GM19328 (cell line): ENCODE results near the gene SPEN.
"Not testable (repeated sequence)": the region's sequence is repeated elsewhere in the genome, so short reads cannot be mapped to it uniquely, and the experiment has no call there.

Experiments
- ATAC-seq: cut with Tn5 transposase; IDR thresholded peaks from one replicate; pipeline ENCODE4 v1.9.1; 2021; ENCODE audit warnings: mild to moderate bottlenecking, moderate library complexity; ENCODE audit not compliant: unreplicated experiment

Gene SPEN

GRCh38 chr1:15834406-15835204 lies 12.9 kb upstream of the SPEN start:
- ATAC-seq, result peak; percentile 44

- ATAC-seq, result no peak
Observed at GRCh38 chr1:15835205-15835740, 12.2 kb upstream of the SPEN start.

- no peak for ATAC-seq
Observed at GRCh38 chr1:15835741-15836510, 11.6 kb upstream of the SPEN start.

- ATAC-seq, result not testable (repeated sequence)
Observed at GRCh38 chr1:15836511-15836771, 11.1 kb upstream of the SPEN start.

DNA sequence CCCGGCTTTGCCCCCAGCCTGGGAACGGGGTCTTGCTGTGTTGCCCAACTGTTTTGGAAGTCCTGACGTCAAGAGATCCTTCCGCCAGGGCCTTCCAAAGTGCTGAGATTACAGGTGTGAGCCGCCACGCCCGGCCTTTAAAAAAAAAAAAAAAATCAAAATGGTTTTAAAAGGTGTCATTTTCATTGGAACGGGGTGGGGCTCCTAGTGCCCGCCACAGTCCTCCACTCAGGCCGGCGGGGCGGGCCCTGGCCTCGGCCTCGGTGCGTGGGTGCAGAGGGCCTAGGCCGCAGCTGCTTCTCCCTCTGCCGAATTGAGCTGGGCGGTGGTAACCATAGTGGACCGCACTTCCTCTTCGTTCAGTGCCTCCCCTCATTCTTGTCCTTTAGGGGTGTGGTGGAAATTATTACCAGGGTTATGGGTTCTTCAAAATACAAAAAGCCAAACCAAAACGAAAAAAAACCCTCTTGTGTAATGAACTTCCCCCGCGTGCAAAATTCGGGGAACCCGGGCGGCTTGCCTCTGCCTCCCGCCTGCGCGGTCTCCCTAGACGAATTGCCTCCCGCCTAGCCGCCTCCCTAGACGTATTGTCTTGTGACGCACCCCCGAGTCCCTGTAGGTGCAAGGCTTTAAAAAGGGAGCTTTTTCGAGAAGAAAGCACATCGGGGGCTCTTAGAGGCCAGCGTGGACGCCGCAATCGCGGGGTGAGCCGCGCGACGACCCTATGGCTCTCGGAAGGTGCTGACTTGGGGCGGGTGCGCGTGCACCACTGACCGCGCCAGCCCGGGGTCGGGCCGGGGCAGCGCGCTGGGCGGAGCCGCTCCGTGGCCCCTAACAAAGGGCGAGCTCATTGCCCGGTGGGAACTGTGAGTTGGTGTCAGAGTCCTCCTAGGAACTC lies 10.5 kb upstream of the SPEN start:
- no peak for ATAC-seq

GRCh38 chr1:15837931-15838330 lies 9.6 kb upstream of the SPEN start:
- ATAC-seq, result no peak

DNA sequence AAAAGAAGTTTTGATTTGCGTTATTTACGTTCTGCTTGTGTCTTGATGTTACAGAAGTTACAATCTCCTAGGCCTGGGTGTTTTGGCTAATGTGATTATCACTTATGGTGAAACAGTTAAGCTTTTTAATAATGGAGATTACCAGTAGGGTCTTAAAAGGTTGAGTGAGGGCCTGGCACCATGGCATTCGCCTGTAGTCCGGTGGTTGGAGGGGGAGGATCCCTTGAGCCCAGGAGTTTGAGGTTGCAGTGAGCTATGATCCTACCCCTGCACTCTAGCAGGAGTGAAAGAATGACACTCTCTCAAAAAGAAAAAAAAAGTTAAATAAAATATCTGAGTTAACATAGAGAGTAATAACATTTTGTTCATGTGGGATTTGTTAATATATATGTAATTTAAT lies 8.8 kb upstream of the SPEN start:
- ATAC-seq, result no peak

GRCh38 chr1:15843826-15844572 lies 3.5 kb upstream of the SPEN start:
- ATAC-seq, result no peak

- ATAC-seq, result not testable (repeated sequence)
Observed at GRCh38 chr1:15846056-15846455, 1.5 kb upstream of the SPEN start.

DNA sequence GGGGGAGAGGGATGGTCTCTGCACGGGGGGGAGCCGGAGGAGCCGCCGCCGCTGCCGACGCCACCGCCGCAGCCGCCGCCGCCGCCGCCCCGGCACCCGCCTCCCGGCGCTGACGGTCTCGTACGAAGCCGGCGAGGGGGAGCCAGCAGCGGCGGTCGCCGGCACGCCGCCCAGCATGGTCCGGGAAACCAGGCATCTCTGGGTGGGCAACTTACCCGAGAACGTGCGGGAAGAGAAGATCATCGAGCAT lies 311 bp downstream of the SPEN start:
- no peak for ATAC-seq

GRCh38 chr1:15848143-15848928 lies 829 bp downstream of the SPEN start:
- ATAC-seq, result peak; percentile 13

GRCh38 chr1:15848929-15849774 lies 1.6 kb downstream of the SPEN start:
- ATAC-seq, result no peak

GRCh38 chr1:15849775-15850324 lies 2.3 kb downstream of the SPEN start:
- no peak for ATAC-seq

DNA sequence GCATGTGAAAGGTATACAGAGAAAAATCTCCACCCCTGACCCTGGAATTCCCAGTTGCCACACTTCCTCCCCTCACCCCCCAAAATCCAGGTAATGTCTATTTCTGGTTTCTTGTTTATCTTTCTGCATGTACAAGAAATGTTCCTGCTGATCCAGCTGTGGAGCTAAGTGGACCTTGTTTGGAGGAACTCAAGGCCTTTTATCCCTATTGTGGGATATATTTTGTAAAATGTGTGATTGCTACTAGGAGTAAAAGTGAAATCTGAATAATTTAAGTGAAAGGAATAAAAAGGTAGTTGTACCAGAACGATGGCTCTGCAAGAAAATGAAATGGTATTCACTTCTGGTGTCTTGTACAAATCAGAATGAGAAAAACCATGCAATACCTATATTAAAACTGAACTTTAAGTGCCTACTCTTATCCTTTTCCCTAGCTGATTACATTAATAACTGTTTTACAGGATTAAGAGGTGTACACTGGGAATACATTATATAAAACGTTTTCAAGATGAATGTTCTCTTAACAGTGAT lies 3.0 kb downstream of the SPEN start:
- no peak for ATAC-seq

DNA sequence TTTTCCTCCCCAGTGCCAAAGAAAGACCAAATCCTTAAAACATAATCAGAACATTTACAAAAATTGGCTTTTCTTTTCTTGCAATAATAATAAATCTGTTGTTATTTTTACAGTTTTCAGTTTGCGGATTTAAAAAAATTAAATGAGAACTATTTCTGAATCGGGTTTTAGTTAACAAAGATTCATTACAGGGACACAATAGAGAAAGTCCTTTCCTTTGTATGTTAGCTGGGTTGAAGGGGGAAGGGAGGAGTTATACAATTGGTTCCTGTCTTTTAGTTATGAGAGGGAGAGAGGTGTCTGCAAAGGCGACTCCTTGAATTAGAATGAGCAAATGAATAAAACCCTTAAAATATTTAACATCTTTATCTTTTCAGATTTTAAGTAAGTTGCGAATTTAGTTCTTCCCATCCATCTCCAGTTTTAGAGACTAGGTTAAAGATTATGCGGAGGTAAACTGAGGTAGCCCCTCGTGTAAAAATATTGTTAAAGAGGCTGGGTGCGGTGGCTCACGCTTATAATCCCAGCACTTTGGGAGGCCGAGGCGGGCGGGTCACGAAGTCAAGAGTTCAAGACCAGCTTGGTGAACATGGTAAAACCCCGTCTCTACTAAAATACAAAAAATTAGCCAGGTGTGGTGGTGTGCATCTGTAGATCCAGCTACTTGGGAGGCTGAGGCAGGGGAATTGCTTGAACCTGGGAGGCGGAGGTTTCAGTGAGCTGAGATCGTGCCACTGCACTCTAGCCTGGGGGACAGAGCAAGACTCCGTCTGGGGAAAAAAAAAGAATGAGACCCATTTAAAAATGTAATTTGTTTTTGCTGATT lies 3.9 kb downstream of the SPEN start:
- no peak for ATAC-seq

DNA sequence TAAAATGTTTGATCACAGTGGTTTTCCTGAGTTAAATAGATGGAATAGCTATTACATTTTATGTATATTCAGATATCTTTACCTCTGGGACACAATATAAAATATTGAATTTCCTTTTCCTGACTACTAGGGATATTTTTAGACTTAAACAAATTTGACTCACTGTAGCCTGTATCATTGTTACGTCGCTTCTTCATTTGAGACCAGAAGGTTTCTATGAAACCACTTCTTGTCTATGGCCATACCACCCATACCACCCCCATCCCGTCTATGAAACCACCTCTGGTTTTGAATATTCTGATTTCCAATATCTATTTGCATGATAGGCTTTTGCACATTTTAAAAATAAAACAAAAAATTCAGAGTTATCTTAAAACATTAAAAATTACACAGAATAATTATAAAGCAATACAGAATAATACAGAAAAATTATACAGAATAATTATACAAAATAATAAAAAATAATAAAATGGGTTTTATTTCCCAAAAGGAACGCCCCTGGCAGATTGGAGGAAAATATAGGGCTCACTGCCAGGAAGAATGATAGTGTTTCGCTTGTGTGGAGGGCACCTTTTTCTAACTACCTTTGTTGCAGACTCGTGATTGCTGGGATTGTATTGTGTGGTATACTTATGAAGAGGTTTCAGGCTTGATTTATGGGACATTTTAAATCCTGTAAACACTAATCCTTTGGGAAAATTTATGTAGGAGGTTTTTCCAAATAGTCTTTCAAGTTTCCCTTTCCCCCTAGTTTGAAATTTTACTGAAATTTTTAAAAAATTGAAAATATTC lies 4.7 kb downstream of the SPEN start:
- no peak for ATAC-seq

DNA sequence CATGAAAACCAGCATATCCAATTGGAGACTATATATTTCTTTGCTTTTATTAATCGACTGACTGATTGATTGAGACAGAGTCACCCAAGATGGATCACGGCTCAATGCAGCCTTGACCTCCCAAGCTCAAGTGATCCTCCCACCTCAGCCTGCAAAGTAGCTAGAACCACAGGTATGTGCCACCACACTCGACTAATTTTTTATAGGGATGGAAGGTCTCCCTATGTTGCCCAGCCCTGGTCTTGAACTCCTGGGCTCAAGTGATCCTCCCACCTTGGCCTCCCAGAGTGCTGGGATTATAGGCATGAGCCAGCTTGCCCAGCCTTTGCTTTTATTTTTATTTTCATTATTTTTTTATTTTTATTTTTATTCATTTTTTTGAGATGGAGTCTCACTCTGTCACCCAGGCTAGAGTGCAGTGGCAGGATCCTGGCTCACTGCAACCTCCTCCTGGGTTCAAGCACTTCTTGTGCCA lies 5.4 kb downstream of the SPEN start:
- no peak for ATAC-seq
